GM21526 (cell line): Measurements from ENCODE around the gene IL24.

ENCODE experiments used
- ATAC-seq: cut with Tn5 transposase; IDR thresholded peaks from one replicate; pipeline ENCODE4 v1.9.1; 2021; ENCODE audit warnings: moderate library complexity; ENCODE audit not compliant: unreplicated experiment, low FRiP score

Gene IL24

GRCh38 chr1:206947255-206947654, 50.0 kb downstream of the IL24 start:
- ATAC-seq, result no peak

- no peak for ATAC-seq
Observed at GRCh38 chr1:206949208-206949607, 52.0 kb downstream of the IL24 start.

- ATAC-seq, result no peak
Observed at GRCh38 chr1:206949641-206950040, 52.4 kb downstream of the IL24 start.

- ATAC-seq, result no peak
Observed at GRCh38 chr1:206951318-206952100, 54.3 kb downstream of the IL24 start.

- ATAC-seq, result no peak
Observed at GRCh38 chr1:206952171-206952570, 54.9 kb downstream of the IL24 start.

- ATAC-seq, result no peak
Observed at GRCh38 chr1:206953126-206953525, 55.9 kb downstream of the IL24 start.

GRCh38 chr1:206953626-206954025, 56.4 kb downstream of the IL24 start:
- no peak for ATAC-seq
